ENCODE data around the gene OR6C76.
"Not testable (repeated sequence)": the region's sequence is repeated elsewhere in the genome, so short reads cannot be mapped to it uniquely, and the experiment has no call there.

Gene OR6C76

DNA sequence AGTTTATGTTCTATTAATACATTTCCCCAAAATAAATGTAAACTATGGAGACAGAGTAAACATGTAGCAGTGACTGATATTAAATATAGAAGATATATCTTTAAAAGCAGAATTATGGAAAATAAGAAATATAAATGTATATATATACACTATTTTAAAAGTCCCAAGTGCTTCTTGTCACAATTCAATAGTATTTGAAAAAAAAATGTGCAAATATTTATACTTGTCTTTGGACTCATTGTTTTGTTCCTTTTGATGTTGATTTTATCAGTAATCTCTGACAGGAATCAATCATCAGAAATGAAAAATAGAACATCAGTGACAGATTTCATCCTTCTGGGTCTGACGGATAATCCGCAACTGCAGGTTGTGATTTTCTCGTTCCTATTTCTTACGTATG, at the start of gene OR6C76:
OR6C76 (plus strand) TSS at position 301 of the 400 bp plus-strand sequence; CDS start at position 301, 0 bp downstream.
- DNase-seq: no peak

DNA sequence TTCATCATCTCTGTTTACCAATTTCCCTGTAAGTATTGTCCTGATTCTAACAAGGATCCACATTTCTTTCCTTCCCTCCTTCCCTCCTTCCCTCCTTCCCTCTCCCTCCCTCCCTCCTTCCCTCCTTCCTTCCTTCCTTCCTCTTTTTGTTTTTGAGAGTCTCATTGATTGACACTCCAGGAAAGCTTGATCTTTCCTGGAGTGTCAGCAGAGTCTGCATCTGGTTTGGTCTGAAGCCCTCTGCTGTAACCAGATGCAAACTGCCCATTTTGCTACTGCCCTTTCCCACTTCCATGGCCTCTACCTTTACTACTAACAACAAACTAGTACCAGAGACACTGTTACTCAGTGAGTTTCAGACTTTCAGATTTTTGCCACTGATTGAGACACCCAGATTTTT, 40.2 kb upstream of the OR6C76 start:
- DNase-seq: no peak

DNA sequence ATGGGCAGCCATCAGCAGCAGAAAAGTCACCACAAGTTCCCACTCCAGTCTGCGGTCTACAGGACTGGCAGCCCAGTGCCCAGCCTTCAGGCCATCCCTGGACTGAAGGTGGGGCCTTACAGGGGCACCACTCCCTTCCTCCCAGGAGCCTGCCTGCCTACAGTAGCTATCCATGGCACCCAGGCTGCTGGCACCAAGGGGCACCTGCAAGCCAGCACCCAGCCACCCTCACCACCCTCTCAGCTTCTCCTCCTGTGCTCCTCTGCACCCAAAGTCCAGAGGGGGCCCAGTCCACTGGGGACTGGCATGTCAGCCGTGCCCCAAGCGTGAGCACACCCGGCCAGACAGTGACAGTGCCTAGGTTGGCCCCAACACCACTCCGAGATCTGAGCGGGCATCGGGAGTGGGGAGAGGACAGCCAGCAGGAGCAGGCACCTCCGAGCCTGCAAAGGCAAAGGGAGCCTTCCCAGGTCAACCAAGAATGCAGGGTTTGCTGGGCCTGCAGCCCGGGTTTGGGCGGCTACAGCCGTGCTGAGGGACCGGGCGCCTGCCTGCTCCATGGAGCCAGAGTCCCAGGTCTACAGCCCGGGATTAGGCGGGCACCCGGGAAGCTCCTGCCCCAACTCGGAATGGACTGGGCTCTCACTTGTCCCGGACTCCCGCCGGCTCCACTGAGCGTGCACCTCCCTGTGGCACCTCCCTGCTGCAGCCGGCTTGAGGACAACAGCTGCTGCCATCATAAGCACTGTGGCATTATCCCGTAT, 33.8 kb upstream of the OR6C76 start:
- no peak for DNase-seq

DNA sequence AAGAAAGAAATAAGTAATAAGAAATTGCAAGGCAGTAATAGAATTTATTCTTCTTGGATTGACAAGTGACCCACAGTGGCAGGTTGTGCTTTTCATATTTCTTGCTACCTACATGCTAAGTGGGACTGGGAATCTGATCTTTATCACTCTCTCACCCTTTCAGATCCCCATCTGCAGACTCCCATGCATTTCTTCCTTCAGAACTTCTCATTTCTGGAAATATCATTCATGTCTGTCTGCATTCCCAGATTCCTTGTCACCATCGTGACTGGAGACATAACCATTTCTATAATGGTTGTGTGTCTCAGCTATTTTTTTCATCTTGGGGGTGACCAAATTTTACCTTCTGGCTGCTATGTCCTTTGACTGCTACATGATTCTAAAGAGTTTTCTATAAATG, 29.7 kb upstream of the OR6C76 start:
- DNase-seq: no peak

DNA sequence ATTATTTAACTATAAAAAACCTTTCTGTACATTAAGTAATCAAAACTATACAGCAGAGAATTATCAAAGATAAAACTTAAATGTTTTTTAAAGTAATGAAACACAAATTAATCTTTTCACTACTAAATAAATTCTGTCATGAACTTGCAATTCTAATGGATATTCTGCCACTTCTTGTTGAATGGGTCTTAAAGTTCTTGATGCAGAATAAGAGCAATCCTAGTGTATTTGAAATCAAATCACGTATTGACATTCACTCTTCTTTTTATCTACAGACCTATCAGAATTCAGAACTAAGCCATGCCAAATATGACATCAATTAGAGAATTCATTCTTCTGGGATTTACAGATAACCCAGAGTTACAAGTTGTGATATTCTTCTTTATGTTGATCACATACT, 25.8 kb upstream of the OR6C76 start, which contains the start of gene OR6C65:
OR6C65 (plus strand) TSS at position 301 of the 400 bp plus-strand sequence; CDS start at position 301, 0 bp downstream.
- no peak for DNase-seq

DNA sequence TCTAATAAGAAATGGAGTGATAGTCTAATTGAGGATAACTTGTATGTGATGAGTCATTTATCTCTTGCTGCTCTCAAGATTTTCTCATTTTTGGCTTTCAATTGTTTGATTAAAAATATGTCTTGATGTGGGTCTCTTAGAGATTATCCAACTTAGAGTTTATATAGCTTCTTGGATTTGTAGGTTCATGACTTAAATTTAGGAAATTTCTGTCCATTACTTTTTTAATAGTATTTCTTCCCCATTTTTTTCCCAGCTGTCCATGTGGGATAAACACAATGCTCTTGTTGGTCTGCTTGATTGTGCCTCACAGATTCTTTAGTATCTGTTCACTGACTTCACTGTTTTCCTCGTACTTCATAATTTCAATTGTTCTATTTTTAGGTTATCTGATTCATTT, 18.2 kb upstream of the OR6C76 start:
- no peak for DNase-seq

DNA sequence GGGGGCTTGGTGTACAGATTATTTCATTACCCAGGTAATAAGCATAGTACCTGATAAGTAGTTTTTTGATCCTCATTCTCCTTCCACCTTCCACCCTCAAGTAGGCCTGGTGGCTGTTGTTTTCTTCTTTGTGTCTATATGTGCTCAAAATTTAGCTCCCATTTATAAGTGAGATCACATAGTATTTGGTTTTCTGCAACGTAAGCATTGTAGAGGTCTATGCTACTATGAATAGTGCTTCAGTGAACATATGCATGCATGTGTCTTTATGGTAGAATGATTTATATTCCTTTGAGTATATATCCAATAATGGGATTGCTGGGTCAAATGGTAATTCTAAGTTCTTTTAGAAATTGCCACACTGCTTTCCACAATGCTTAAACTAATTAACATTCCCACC, 16.9 kb upstream of the OR6C76 start:
- DNase-seq: not testable (repeated sequence)

DNA sequence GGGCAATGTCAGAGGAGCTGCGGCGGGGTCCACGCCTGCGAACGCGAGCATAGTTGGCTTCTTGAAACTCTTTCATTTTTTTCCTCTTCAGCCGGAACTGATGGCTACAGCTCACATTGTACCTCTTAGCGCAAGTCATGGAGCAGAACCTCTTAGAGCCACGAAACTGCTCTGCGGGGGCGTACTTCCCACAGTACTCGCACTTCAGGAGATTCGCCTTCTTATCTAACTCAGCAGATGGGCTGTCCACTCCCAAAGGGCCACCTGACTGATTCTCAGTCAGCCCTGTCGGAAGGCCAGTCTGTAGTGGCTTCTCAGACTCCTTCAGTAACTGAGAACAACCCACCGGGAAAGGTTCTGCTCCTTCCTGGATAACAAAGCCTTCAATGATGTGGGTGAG, 13.9 kb upstream of the OR6C76 start:
- not testable (repeated sequence) for DNase-seq

DNA sequence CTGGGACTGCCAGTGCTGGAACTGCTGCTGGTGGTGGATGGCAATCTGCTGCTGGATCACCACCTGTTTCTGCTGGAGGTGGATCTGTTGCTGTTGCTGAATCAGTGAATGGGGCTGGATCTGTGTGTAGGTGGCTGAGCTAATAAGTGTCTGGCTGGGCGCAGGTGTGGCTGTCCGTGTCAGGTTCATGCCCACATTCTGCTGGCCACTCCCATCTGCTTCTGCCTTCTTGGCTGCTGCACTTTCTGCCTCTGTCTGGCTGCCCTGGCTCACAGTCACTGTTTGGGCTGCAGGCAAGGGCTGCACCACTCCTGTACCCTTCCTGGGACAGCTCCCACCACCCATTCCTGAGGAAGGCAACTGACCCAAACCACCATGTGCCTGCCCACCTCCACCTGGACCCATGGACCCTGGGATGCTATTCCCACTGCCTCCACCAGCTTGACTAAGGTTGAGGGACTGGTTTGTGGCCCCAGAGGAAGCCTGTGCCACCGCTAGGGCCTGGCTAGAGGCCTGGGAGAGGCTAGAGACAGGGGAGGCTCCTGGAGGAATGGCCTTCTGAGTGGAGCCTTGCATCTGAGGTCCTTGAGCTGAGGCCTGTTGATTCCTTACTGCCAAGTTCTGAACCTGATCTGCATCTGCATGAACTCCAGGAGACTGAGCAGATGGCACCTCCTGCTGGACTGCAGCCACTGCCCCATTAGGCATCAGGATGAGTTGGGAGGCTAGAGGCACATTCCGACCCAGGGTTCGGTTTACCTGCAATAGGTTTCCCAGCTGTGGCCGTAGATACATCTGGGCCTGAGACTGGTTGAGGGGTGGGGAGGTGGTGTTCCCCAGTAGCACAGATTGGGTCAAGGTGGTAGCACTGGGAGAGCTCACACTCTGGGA, 12.3 kb upstream of the OR6C76 start:
- DNase-seq: not testable (repeated sequence)

DNA sequence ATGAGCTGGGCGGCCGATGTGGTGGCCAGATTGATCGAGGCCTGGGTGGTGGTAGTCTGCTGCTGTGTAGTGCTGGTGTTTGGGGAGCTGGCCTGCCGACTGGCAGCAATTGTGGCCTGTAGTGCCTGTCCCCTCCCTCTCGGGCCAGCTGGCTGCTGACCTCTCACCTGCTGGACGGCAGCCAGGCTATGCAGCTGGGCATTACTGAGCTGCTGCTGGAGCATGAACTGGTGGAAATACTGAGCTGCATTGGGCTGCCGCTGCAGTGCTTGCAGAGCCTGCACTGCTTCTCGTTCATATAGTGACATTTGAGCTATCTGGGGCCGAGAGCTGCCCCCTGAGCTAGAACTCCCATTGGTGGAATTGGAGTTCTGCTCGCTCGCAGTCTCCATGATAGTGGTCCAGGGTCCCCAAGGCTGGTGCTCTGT, 11.6 kb upstream of the OR6C76 start:
- DNase-seq: not testable (repeated sequence)

DNA sequence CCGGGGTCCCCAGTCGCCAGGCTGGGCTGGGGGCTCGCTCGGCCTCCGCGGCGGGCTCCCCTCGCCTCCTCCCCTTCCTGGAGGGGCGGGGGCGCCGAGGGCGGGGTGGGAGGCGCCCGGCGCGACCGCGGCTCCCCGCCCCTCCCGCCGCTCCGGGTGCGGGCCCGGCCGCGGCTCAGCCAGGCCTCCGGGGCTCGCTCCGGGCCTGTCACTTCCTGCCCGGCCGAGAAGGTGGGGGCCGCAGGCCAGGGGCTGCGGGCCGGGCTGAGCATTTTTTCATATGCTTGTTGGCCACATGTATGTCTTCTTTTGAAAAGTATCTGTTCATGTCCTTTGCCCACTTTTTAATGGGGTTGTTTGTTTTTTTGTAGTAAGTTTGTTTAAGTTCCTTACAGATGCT, 11.2 kb upstream of the OR6C76 start:
- not testable (repeated sequence) for DNase-seq

DNA sequence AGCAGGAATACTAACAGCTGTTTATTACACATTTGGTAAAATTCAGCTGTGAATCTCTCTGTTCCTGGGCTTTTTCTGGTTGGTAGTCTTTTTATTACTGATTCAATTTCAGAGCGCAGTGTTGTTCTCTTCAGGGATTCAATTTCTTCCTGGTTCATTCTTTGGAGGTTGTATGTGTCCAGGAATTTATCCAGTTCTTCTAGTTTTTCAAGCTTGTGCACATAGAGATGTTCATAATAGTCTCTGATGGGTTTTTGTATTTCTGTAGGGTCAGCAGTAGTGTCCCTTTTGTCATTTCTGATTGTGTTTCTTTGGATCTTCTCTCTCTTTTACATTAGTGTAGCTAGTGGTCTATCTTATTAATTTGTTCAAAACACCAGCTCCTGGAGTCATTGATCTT, 9.1 kb upstream of the OR6C76 start:
- DNase-seq: no peak

DNA sequence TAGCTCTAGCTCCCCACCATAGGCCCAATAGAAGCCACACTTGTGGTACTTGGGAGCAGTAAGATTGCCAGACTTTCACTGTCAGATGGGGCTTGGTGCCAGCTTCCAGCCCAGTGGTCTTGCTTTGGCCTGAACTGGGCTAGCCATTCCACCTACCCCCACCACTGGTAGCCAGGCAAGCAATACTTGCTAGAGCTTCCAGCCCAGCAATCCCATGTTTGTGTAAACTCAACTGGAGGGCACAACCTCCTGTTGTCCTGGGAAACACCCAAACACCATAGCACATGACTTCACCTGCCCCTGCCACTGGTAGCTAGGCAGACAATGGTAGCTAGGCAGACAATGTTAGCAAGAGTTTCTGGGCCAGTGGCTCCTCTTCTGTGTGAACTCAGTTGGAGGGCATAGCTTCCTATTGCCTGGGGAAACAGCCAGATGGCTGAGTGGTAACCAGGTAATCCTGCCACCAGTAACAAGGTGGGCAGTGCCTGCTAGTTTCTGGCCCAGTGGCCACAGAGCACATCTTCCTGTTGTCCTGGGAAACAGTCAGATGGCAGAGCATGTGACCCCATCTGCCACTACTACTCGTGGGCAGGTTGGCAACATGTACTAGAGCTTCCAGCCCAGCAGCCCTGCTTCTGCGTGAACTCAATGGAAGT, 5.6 kb upstream of the OR6C76 start:
- no peak for DNase-seq

DNA sequence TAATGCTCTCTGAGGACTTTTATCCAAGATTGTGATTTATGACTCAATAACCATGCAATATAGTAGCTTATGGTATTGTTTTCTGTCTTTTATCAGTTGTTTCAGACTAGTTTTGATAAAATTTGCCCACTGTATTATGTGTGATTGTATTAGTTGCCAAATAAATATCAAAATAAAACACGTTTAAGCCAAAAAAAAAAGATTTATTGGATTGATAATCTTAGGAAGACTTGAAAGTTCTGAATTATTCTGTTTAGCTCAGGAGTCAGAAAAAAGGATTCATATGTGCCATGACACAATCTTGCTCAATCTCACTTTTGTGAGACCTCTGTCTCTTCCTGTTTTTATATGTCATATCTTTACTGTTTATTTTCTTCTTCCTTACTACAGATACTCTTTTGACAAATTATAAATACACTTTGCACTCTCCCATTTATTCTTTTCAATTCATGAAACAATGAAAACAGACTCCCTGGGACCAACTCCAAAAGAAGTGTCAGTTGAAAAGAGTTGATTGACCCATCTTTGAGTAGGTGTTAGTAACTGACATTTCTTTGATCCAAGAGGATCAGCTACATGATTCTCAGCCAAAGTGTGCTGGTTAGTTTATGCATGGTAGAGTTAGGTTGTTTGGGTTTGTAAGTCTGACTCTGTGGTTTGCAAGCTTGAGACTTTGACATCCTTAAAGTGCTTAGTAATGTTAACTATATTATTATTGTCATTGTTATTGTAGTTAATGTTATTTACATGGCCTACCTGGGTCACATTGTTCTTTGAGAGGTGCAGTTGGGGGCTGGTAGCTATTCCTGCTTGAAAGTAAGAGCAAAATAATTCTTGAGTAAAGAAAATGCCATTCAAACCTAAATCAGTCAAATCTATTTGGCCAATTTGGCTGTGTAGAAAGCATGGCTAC, 2.5 kb downstream of the OR6C76 start:
- DNase-seq: no peak

DNA sequence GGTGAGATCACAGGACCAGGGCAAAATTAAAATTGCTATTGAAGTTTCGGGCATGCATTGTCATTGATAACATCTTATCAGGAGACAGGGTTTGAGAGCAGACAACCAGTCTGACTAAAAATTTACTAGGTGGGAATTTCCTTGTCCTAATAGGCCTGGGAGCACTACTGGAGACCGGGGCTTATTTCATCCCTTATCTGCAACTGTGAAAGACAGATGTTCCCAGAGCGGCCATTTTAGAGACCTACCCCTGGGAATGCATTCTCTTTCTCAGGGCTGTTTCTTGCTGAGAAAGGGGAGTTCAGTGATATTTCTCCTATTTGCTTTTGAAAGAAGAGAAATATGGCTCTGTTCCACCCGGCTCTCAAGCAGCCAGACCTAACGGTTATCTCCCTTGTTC, 15.2 kb downstream of the OR6C76 start:
- not testable (repeated sequence) for DNase-seq

DNA sequence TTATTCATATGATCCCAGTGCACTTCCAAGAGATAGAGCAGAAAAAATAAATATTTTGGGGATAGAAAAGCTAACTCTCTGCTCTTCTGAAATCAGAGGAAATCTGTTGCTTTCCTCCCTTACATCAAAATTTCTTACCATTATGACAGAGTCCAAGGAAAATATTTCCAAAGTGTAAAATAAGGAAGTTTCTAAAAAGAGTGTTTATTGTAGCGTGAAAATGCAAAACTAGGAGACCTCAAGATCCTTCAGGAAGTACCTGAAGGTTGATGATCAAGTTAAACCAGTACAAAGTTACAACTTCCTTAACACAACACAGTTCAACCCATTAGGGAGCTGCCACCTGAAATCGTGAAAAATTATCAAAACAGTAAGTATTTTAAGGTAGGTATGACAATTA, 17.7 kb downstream of the OR6C76 start, which contains the start of gene OR6C2:
OR6C2 (plus strand) TSS at position 301 of the 400 bp plus-strand sequence. CDS start 8,138 bp downstream, outside the sequence.
- no peak for DNase-seq

DNA sequence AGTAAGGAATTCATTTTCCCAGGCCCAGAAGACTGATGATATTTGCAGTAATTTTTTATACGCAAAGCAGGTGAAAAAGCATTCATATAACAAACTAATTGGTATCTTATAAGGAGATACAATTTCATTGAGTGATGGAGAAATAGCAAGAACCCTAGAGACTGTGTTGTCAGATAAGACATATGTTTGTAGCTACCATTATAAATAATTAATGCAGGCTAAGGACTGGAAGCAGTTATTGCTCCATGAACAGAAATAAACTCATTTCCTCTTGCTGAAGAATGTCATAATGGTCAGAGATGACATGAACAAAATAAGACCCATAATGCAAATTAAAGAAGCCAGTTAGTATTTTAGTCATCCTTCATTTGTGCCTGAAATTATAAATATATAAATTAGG, 19.3 kb downstream of the OR6C76 start:
- no peak for DNase-seq

DNA sequence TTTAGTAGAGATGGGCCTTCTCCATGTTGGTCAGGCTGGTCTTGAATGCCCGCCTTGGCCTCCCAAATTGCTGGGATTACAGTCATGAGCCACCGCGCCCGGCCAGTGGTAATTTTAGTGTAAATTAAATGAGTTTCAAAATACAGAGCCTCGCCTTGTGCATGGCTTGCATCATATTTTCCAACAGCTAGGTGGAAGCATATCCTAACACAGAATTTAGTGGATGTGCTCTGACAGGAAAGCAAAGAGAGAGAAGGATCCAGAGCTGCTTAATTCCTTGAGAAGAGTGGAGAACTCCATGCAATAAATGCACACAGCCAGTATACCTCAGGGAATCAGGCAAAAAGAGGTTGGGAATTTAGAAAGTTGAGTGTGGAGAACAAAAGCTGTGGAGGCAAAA, 20.3 kb downstream of the OR6C76 start:
- no peak for DNase-seq

DNA sequence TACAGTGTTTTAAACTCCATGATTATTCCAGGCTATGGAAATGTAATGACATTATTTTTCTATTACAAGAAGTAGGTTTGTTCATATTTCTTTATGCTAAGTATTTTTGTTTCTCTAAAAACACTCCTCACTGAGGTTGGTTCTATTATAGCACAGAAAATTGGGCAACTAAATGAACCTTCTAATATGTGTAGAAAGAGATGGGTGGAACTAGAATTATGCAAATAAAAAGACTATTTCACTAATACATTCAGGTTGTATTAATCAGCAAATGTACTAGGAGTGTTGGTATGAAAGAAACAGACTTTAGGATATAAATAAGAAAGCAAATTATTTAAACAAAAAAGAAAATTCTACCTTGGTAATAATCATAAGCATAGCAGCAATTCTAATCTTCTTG, 22.8 kb downstream of the OR6C76 start:
- DNase-seq: no peak

DNA sequence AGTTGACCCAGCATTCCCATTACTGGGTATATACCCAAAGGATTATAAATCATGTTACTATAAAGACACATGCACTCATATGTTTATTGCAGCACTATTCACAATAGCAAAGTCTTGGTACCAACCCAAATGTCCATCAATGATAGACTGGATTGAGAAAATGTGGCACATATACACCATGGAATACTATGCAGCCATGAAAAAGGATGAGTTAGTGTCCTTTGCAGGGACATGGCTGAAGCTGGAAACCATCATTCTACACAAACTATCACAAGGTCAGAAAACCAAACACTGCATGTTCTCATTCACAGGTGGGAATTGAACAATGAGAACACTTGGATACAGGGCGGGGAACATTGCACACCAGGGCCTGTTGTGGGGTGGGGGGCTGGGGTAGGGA, 38.9 kb downstream of the OR6C76 start:
- DNase-seq: not testable (repeated sequence)

DNA sequence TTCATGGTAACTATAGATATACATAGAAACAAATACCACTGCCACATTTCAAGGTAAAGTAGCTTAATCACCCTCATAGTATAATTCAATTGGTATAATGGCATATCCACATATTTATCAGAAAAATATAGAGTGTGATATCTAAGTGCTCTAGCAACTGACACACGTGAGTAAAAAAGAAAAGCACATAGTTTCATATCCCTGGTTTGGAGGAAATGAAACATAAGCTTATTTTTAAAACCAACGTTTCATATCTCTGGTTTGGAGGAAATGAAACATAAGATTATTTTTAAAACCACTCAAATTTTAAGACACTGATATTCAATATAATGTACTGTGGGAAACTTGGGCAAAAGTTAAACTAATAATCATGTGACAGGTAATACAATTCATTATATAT, 41.8 kb downstream of the OR6C76 start:
- no peak for DNase-seq

DNA sequence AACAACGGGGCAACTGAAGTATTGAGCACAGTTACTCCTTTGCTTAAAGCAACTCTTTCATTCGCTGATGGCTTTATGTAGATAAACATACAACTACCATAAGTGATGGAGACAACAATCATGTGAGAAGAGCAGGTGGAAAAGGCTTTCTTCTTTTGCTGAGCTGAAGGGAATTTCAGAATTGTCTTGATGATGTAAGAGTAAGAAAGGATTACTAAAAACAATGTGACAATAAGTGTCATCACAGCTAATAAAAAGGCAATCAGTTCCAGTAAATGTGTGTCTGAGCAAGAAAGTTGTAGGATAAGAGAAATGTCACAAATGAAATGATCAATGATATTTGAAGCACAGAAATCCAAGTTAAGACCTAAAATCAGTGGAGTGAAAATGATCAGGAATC, 43.2 kb downstream of the OR6C76 start:
- no peak for DNase-seq

Data from NCI-H2171 (cell line).